A549 (cell line): Measurements from ENCODE around the gene LIN37. TPM values are rescaled to one million over a fixed set of nuclear protein-coding genes. Genes with fewer than 3 reads are reported as not detected.
A peak's percentile ranks its signal among the peaks of the same experiment; 100 is the strongest.

ENCODE experiments used
- ATAC-seq, 2 experiments: fragments of 200-7000 bp in 1 of 2; fragments of >200 bp in 1 of 2; cut with Nextera tagmentation in 1 of 2; cut with Tn5 transposase in 1 of 2; 3 replicates each; pipeline versions ENCODE4 v1.8.0 to v1.9.1; 2018 to 2020; ENCODE audit warnings: mild to moderate bottlenecking in 1 of 2, moderate library complexity in 1 of 2
- CTCF ChIA-PET: fragments of 300-600 bp; sonication (Branson Sonifier 250); formaldehyde crosslinking; extraction: SDS; loops from one replicate; lab custom pipeline; 2021; ENCODE audit warnings: antibody characterized with exemption, inconsistent platforms; lab: Yijun Ruan, JAX
- POLR2A ChIA-PET: fragments of 350-600 bp; formaldehyde crosslinking; extraction: SDS; loops from one replicate; lab custom pipeline; 2021; ENCODE audit warnings: antibody characterized with exemption, inconsistent platforms; lab: Yijun Ruan, JAX
- DNase-seq, 2 experiments: peaks; one replicate each; pipeline versions ENCODE4 v3.0.0 to v3.0.0-alpha.2; 2011 to 2016; ENCODE audit warnings: low read depth in 1 of 2, low spot score in 1 of 2
- FAIRE-seq: peaks from 2 replicates; lab custom pipeline; 2011; peaks lifted over from hg19 to GRCh38; lab: Jason Lieb, UNC
- H3K27ac ChIP-seq, 2 experiments: fragments of >200 bp; sonication (Bioruptor Twin); formaldehyde crosslinking; 3 replicates each; pipeline ENCODE4 v1.5.1; 2016 to 2017
- H3K4me1 ChIP-seq: fragments of >200 bp; sonication (Bioruptor Twin); formaldehyde crosslinking; 3 replicates; pipeline ENCODE4 v1.6.1; 2016
- H3K4me2 ChIP-seq: fragments of >200 bp; sonication (Bioruptor Twin); formaldehyde crosslinking; 3 replicates; pipeline ENCODE4 v1.6.1; 2016
- H3K4me3 ChIP-seq: fragments of >200 bp; sonication (Bioruptor Twin); formaldehyde crosslinking; 3 replicates; pipeline ENCODE4 v1.5.1; 2016
- H3K9me3 ChIP-seq: fragments of >200 bp; sonication (Bioruptor Twin); formaldehyde crosslinking; 3 replicates; pipeline ENCODE4 v1.6.1; 2016
- BHLHE40 ChIP-seq: IDR thresholded peaks from 2 replicates; pipeline ENCODE4 v1.6.1; 2012; ENCODE audit warnings: low read depth, low read length, inconsistent platforms
- CBX2 ChIP-seq: fragments of 200-600 bp; sonication (generic); IDR thresholded peaks from 2 replicates; pipeline ENCODE4 v1.6.1; 2016; ENCODE audit warnings: low read depth, mild to moderate bottlenecking, borderline replicate concordance
- CEBPB ChIP-seq, 2 experiments: fragments of >200 bp in 1 of 2; sonication (Bioruptor Twin) in 1 of 2; formaldehyde crosslinking in 1 of 2; IDR thresholded peaks; 2 replicates each; pipeline ENCODE4 v1.6.1; 2012 to 2016
- CHD2 ChIP-seq: fragments of 150-350 bp; IDR thresholded peaks from 2 replicates; pipeline ENCODE4 v1.6.1; 2014; ENCODE audit warnings: low read length; ENCODE audit not compliant: partially characterized antibody
- EP300 ChIP-seq, 2 experiments: fragments of >200 bp; sonication (Bioruptor Twin); formaldehyde crosslinking; IDR thresholded peaks; 2 replicates in 1 of 2; 3 replicates in 1 of 2; pipeline ENCODE4 v1.6.1; 2016 to 2017
- FOXS1 ChIP-seq: fragments of 250-450 bp; sonication (Bioruptor Pico); IDR thresholded peaks from 2 replicates; pipeline ENCODE4 v1.5.0; 2020; ENCODE audit warnings: mild to moderate bottlenecking, moderate library complexity
- HEYL ChIP-seq: fragments of 250-450 bp; sonication (Bioruptor Pico); IDR thresholded peaks from 2 replicates; pipeline ENCODE4 v1.8.0; 2021; ENCODE audit warnings: mild to moderate bottlenecking, moderate library complexity
- HOXB13 ChIP-seq: fragments of 250-450 bp; sonication (Bioruptor Pico); IDR thresholded peaks from 2 replicates; pipeline ENCODE4 v1.5.0; 2020; ENCODE audit warnings: low read depth, mild to moderate bottlenecking, moderate library complexity
- JUNB ChIP-seq: fragments of >200 bp; sonication (Bioruptor Twin); formaldehyde crosslinking; IDR thresholded peaks from 2 replicates; pipeline ENCODE4 v1.6.1; 2016
- KDM1A ChIP-seq: fragments of 200-600 bp; sonication (generic); IDR thresholded peaks from 2 replicates; pipeline ENCODE4 v1.6.1; 2016; ENCODE audit warnings: low read depth, mild to moderate bottlenecking
- MAFK ChIP-seq: fragments of 450-650 bp; IDR thresholded peaks from 2 replicates; pipeline ENCODE4 v1.6.1; 2014; ENCODE audit not compliant: partially characterized antibody
- MAZ ChIP-seq: fragments of 150-350 bp; IDR thresholded peaks from 2 replicates; pipeline ENCODE4 v1.6.1; 2014; ENCODE audit warnings: antibody characterized with exemption, low read depth, low read length, borderline replicate concordance
- NFE2L2 ChIP-seq: fragments of 150-350 bp; conservative IDR thresholded peaks from 2 replicates; pipeline ENCODE4 v1.6.1; 2014; ENCODE audit warnings: low read length
- NPAS2 ChIP-seq: fragments of 250-450 bp; sonication (Bioruptor Pico); IDR thresholded peaks from 2 replicates; pipeline ENCODE4 v1.8.0; 2022; ENCODE audit warnings: mild to moderate bottlenecking, moderate library complexity, borderline replicate concordance
- POLR2A ChIP-seq: IDR thresholded peaks from 2 replicates; pipeline ENCODE4 v1.6.1; 2012; ENCODE audit warnings: mild to moderate bottlenecking, low read length
- RCOR1 ChIP-seq: fragments of 150-350 bp; IDR thresholded peaks from 2 replicates; pipeline ENCODE4 v1.6.1; 2014; ENCODE audit warnings: antibody characterized with exemption, low read length, low read depth
- RFX5 ChIP-seq: fragments of 450-650 bp; IDR thresholded peaks from 2 replicates; pipeline ENCODE4 v1.7.1; 2014; ENCODE audit warnings: antibody characterized with exemption, mild to moderate bottlenecking, moderate library complexity
- RNF2 ChIP-seq: fragments of 200-600 bp; sonication (generic); IDR thresholded peaks from 2 replicates; pipeline ENCODE4 v1.6.1; 2016; ENCODE audit warnings: low read depth, mild to moderate bottlenecking, antibody characterized with exemption, moderate library complexity, borderline replicate concordance
- SMC3 ChIP-seq: fragments of >200 bp; sonication (Bioruptor Twin); formaldehyde crosslinking; IDR thresholded peaks from 3 replicates; pipeline ENCODE4 v1.6.1; 2018; ENCODE audit warnings: inconsistent platforms
- TFCP2L1 ChIP-seq: fragments of 250-450 bp; sonication (Bioruptor Pico); IDR thresholded peaks from 2 replicates; pipeline ENCODE4 v1.5.0; 2021; ENCODE audit warnings: mild to moderate bottlenecking
- ZC3H11A ChIP-seq: fragments of 450-650 bp; IDR thresholded peaks from 2 replicates; pipeline ENCODE4 v1.6.1; 2014; ENCODE audit warnings: antibody characterized with exemption, mild to moderate bottlenecking
- whole genome bisulfite sequencing: methylation state at CpG from one replicate; pipeline ENCODE4 v1.1.6; 2017; ENCODE audit errors: missing lambda C conversion rate; 5-methylcytosine and 5-hydroxymethylcytosine counted together
- polyA plus RNA-seq, 4 experiments: library from polyadenylated mRNA; depleted of rRNA in 3 of 4; stranded (reverse); fragments of >200 nt; fragmentation: RNase III in 1 of 4; extraction: RNeasy Plus Mini Kit Qiagen cat#74134 plus additional on column Dnase treatment in 1 of 4; gene quantifications; 2 replicates in 3 of 4; 3 replicates in 1 of 4; pipeline ENCODE4 v1.2.3, GENCODE V29; 2011 to 2017
- TF ChIP-seq, protein P1 (sequence below): fragments of 150-350 bp; IDR thresholded peaks from 2 replicates; pipeline ENCODE4 v1.6.1; 2014; ENCODE audit warnings: low read depth, mild to moderate bottlenecking, low read length
- TF ChIP-seq, protein P2 (sequence below): IDR thresholded peaks from 2 replicates; pipeline ENCODE4 v1.6.1; 2012
- TF ChIP-seq, protein P3 (sequence below): fragments of >200 bp; sonication (Bioruptor Twin); formaldehyde crosslinking; IDR thresholded peaks from 3 replicates; pipeline ENCODE4 v1.6.1; 2016
- TF ChIP-seq, protein P4 (sequence below): fragments of 250-450 bp; sonication (Bioruptor Pico); IDR thresholded peaks from 2 replicates; pipeline ENCODE4 v1.5.0; 2020; ENCODE audit warnings: low read depth, mild to moderate bottlenecking, moderate library complexity

The LIN37 gene
- polyA plus RNA-seq, 2 of the 4 experiments (the other 2 are of a cell fraction), result 8.1 to 23.1 TPM

DNA sequence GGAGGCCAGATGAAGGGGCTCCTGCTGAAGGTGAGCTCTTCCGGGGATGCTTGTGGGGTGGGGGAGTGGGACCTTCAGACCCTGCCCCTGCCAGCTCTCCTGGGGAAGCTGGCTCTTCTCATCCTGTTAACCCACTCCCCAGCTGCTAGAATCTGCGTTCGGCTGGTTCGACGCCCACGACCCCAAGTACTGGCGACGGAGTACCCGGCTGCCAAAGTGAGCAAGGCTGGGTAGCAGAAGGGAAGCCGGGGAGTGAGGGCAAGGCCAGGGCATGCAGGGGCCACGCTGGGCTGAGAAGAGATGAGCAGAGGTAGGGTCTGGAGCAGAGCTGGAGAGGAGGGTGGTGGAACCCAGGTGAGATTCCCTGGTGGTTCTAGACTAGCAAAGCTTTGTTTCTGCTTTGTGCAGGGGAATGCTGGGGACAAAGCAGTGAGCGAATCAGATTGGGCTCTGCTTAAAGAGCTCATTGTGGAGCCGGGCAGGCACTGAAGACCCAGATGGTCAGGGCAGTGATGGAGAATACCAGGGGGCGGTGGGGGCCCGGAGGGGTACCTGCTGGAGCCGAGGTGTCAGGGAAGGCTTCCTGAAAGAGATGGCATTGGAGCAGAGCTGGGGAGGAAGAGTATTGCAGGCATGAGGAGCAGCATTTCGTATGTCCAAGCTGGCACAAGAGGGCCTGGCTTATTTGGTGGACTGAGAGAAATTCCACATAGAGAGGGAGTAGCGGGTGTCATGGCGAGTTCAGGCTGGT lies 20.2 kb upstream of the LIN37 start (continued):
- no peak for TF ChIP-seq CBX2
- no peak for TF ChIP-seq KDM1A

DNA sequence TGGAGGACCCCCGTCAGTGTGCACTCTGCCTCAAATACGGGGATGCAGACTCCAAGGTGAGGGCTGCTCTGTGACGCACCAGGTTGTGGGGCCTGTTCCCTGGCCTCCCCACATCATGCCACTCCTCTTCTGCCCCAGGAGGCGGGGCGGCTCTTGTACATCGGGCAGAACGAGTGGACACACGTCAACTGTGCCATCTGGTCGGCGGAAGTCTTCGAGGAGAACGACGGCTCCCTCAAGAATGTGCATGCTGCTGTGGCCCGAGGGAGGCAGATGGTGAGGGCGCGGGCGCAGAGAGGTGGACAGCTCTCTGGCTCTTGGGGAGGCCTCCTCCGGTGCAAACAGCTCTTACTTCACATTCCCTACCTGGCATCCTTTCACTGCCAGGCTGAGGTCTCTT lies 19.4 kb upstream of the LIN37 start:
- Histone ChIP-seq H3K9me3 (no peaks in the 10 kb centered on the region), H3K4me1 (no peaks in the 10 kb centered on the region), H3K4me2 (no peak overlapping the region), H3K4me3 (no peak overlapping the region), H3K27ac (no peak overlapping the region)
- no peak for DNase-seq
- TF ChIP-seq ZC3H11A, result no peak
- TF ChIP-seq FOXS1 (CRISPR knock-in tag), result no peak
- TF ChIP-seq POLR2A, result 0 out of 2 replicates have a peak, but pooled peaks have one; percentile 10
- TF ChIP-seq, protein P1, sequence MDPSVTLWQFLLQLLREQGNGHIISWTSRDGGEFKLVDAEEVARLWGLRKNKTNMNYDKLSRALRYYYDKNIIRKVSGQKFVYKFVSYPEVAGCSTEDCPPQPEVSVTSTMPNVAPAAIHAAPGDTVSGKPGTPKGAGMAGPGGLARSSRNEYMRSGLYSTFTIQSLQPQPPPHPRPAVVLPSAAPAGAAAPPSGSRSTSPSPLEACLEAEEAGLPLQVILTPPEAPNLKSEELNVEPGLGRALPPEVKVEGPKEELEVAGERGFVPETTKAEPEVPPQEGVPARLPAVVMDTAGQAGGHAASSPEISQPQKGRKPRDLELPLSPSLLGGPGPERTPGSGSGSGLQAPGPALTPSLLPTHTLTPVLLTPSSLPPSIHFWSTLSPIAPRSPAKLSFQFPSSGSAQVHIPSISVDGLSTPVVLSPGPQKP, result no peak
- no peak for TF ChIP-seq MAFK
- TF ChIP-seq, protein P2, sequence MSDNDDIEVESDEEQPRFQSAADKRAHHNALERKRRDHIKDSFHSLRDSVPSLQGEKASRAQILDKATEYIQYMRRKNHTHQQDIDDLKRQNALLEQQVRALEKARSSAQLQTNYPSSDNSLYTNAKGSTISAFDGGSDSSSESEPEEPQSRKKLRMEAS, result no peak
- TF ChIP-seq TFCP2L1 (CRISPR knock-in tag), result no peak
- POLR2A ChIA-PET, result interaction anchor here (1.2 to 1.9 kb wide), 2 partner anchors 10 to 11 kb away, joined by 4 to 6 read pairs; no protein-coding TSS in a partner anchor
- no peak for FAIRE-seq
- CTCF ChIA-PET, result interaction anchor here (1.1 to 3.2 kb wide), 5 partner anchors 8 to 203 kb away, joined by 3 to 32 read pairs (median 5); no protein-coding TSS in a partner anchor
- 94% methylated on average over 18 of the region's 18 CpGs for WGBS
- ATAC-seq, result no peak

DNA sequence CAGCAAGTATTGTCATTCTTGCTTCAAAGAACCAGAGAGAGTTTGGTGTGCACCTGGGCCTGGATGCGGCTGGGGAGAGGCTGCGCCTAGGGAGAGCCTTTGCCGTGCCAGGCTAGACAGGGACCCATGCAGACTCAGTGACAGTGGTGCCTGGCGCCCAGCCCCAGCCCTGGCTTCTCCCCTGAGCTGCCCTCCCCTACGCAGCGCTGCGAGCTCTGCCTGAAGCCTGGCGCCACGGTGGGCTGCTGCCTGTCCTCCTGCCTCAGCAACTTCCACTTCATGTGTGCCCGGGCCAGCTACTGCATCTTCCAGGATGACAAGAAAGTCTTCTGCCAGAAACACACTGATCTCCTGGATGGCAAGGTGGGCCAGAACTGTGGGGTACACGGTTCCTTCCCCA lies 18.6 kb upstream of the LIN37 start:
- Histone ChIP-seq H3K4me3 (no peak overlapping the region), H3K4me2 (no peak overlapping the region)
- POLR2A ChIA-PET, result interaction anchor here (1.7 kb wide), 1 partner anchor 15 kb away, joined by 4 read pairs; the partner anchor contains the start of genes PSENEN and U2AF1L4
- DNase-seq (no peak), FAIRE-seq (no peak)
- no peak for TF ChIP-seq BHLHE40
- no peak for TF ChIP-seq HOXB13 (CRISPR knock-in tag)
- TF ChIP-seq, protein P3, sequence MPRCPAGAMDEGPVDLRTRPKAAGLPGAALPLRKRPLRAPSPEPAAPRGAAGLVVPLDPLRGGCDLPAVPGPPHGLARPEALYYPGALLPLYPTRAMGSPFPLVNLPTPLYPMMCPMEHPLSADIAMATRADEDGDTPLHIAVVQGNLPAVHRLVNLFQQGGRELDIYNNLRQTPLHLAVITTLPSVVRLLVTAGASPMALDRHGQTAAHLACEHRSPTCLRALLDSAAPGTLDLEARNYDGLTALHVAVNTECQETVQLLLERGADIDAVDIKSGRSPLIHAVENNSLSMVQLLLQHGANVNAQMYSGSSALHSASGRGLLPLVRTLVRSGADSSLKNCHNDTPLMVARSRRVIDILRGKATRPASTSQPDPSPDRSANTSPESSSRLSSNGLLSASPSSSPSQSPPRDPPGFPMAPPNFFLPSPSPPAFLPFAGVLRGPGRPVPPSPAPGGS, result no peak
- TF ChIP-seq HEYL (CRISPR knock-in tag), result no peak
- TF ChIP-seq NFE2L2, result no peak
- TF ChIP-seq JUNB, result no peak
- no peak for TF ChIP-seq FOXS1 (CRISPR knock-in tag)
- TF ChIP-seq RCOR1, result no peak
- TF ChIP-seq EP300 (IDR thresholded peaks at IDR 0.05), result no peak
- no peak for TF ChIP-seq CEBPB (IDR thresholded peaks at IDR 0.05)
- TF ChIP-seq, protein P2, result no peak
- TF ChIP-seq RNF2, result no peak
- TF ChIP-seq, protein P4, sequence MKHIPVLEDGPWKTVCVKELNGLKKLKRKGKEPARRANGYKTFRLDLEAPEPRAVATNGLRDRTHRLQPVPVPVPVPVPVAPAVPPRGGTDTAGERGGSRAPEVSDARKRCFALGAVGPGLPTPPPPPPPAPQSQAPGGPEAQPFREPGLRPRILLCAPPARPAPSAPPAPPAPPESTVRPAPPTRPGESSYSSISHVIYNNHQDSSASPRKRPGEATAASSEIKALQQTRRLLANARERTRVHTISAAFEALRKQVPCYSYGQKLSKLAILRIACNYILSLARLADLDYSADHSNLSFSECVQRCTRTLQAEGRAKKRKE (CRISPR knock-in tag), result no peak
- no peak for TF ChIP-seq MAZ
- TF ChIP-seq NPAS2 (CRISPR knock-in tag), result no peak
- no peak for TF ChIP-seq CHD2
- TF ChIP-seq SMC3, result no peak
- TF ChIP-seq RFX5, result no peak
- TF ChIP-seq, protein P1, result no peak
- TF ChIP-seq, all 56 proteins: peak for 0
- Histone ChIP-seq H3K4me1 (no peaks in the 10 kb centered on the region), H3K9me3 (no peaks in the 10 kb centered on the region), H3K27ac (no peak overlapping the region)
- ATAC-seq, result no peak
- 86% methylated on average over 11 of the region's 11 CpGs for WGBS
- CTCF ChIA-PET, result interaction anchor here (0.9 to 1.6 kb wide), 5 partner anchors 8 to 182 kb away, joined by 3 to 7 read pairs (median 4); partner anchors contain the start of gene IGFLR1
